HG03103 (cell line): Measurements from ENCODE around the gene KBTBD3.
"Not testable (repeated sequence)": the region's sequence is repeated elsewhere in the genome, so short reads cannot be mapped to it uniquely, and the experiment has no call there.

Source experiments
- ATAC-seq: cut with Tn5 transposase; IDR thresholded peaks from one replicate; pipeline ENCODE4 v1.9.1; 2021; ENCODE audit warnings: low read depth; ENCODE audit not compliant: unreplicated experiment

Gene KBTBD3

DNA sequence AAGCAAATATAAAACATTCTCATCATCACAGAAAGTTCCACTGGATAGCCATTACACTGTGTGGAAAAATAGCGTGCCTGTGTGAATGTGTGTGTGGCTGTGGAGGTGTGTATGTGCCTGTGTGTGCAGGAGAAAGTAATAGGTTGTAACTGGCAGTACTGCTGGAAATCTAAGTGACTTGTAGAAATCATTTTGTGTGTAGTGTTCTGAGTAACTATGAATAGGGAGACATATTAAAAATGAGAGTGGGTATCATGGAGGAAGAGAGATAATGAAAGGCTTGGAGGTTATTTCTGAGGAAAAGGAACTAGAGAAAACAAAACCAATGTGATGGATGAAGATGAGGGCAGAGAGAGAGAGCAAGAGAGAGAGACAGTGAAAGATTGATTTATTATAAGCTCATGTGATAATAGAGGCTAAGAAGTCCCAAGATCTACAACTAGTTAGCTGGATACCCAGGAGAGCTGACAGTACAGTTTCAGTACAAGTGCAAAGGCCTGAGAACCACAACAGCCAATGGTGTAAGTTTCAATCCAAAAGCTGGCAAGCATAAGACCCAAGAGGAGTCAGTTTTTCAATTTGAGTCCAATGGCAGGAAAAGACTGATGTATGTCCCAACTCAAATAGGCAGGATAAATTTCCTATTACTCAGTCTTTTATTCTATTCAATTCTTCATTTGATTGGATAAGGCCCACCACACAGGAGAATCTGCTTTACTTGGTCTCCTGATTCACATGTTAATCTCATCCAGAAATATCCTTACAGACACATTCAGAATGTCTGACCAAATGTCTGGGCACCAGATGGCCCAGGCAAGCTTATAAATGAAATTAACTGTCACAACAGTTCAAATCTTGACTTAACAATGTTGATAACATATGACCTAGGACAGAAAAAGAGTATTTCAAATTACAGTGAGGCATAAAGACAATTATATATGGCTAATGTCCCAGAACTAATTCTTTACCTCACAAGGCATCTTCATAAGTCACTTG, 14.9 kb downstream of the KBTBD3 start:
- no peak for ATAC-seq

DNA sequence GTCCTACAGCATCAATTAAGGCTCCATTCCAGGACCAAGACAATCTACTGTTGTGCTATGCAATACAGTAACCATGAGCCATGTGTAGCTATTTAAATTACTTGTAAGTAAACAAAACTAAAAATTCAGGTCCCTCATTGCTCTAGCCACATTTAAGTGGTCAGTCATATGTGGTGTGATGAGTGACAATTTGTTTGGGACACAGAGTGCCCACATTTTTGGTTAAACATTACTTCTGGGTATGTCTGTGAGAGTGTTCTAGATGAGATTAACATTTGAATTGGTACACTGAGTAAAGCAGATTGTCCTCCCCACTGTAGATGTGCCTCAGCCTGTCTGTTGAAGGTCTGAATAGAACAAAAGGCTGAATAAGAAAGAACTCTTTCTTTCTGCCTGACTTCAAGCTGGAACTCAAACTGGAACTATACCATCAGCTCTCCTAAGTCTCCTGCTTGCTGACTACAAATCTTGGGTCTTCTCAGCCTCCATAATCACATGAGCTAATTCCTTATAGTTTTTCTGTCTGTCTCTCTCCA, 15.8 kb downstream of the KBTBD3 start:
- ATAC-seq: no peak

DNA sequence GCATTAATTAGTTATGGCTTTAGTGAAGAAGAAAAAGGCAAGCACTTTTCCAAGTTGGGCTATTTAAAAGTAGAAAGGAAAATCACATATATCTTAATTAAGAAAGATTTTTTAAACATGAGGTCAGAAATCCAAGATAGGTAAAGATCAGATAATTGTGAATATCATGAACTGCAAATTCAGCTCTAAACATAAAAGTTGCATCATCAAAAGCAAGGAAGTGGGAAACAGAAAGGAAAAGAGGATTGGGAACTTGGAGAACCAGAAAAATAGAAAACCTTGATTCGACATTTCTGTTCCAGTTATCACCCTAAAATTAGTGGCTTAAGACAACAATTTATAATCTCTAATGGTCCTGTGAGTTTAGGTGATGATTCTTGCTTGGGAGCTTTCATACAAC, 17.5 kb downstream of the KBTBD3 start:
- ATAC-seq: no peak

DNA sequence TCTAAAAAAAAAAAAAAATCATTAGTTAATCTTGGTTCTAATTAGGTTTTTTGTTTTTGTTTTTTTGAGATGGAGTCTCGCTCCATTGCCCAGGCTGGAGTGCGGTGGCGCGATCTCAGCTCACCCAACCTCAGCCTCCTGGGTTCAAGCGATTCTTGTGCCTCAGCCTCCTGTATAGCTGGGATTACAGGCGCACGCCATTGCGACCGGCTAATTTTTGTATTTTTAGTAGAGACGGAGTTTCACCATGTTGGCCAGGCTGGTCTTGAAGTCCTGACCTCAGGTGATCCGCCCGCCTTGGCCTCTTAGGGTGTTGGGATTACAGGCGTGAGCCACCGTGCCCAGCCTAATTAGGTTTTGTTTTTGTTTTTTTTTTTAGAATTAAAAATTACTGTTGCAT, 18.8 kb downstream of the KBTBD3 start:
- ATAC-seq: not testable (repeated sequence)

DNA sequence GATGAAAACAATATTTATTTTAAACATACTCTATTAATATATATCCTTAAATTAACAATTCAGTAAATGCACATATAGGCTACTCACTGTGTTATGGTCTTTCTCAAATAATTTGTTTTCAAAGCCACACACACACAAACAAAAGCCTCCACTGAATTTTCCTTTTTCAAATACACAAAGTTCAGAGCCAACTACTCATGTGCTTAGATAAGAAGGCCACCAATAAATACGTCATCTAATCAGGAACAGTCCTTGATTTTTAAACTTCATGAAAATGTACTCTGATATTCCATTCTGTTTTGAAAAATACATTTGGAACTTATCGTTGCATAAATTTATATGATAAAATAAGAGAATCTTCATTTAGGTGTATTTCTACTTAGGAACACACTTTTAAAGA, 26.0 kb downstream of the KBTBD3 start:
- no peak for ATAC-seq

DNA sequence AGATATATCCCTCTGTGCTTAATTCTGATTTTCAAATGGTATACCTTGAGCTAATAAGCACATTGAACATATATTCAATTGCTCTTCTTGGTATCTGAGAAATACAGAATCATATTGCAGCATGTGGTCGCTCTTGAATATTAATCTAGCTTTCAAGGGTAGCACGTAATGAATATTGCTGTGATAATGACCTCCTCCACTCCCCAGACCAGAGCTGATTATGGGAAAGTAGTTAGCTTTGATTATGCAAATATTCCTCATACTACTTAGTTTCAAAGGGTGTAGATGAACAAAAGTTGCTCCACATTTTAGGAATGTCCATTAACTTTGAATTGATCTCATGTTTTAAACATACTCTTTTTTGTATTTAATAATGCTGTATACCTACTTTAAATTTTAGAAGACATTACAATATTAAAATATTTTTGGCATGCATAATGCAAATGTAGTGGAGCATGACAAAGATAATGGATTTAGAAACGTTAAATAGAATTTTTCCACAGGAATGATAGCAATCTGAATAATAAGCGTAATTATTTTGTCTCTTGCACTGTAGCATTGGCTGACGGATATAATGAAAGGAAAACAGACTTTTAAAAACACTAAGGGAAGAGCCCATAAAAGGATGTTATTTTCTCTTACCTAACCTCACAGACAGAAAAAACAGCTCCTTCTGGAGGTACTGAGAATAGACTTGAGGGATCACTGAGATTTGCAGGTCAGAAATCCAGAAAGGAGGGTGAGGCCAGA, 27.2 kb downstream of the KBTBD3 start:
- ATAC-seq: no peak

DNA sequence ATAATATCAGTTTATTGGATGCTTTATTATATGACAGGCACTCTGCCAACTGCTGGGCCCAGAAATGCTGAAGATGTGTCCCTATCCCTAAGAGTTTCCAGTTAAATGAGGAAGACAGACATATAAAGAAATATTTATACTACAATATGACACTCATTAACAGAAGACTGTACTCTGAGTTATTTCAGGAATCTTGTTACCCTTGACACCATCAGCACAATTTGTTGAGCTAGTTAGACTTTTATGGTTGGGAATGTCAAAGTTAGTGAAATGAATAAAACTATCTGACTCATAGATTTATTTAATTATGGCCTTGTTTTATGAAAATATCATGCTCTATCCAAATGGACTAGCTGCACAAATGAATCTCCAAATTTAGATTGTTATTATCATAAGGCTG, 29.5 kb downstream of the KBTBD3 start:
- ATAC-seq: no peak

DNA sequence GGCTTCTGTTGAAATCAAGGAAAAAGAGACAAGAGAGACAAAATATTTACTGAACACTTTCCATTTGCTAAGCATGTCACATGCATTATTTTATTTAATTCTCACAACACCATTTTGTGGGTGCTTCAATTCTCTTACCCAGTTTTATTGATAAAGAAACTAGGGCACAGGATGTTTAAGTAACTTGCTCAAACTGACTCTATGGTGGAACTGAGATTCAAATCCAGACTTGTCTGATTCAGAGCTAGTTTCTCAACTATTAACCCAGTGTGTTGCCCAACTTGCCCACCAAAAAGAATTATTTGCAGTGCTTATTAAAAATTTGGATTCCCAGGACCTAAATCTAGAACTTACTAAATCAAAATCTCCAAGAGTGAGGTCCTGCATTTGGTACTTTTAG, 33.6 kb downstream of the KBTBD3 start:
- no peak for ATAC-seq

DNA sequence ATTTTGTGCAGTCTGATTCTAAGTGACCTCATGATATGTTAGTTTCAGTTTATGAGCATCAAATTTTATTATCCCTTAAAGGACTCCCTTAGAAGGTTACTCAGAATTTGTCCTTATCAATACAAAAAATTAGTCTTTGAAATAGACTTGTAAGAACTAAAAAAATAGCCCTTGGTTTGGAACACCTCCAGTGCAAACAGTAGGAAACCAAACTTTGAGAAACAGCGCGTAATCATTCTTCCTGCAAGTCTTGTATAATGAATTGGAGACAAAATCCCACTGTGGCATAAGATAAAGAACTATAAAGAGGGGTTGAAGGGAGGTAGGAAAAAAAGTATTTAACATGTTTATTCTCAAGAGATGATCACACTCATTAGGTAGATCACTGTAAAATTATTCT, 44.3 kb downstream of the KBTBD3 start:
- ATAC-seq: no peak

DNA sequence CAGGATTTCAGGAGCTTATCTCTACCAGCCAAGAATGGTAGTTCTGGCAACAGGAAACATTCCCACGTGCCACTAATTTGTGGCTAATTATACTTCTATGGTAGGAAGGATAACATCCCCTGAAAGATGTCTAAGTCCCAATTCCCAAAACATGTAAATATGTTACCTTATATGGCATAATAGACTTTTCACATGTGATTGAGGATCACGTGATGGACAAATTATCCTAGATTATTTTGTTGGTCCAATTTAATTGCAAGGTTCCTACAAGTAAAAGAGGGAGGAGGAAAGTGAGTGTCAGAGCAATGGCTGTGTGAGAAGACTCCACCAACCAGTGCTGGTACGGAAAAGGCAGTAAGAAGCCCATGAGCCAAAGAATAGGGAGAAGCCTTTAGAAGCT, 45.2 kb downstream of the KBTBD3 start:
- no peak for ATAC-seq

DNA sequence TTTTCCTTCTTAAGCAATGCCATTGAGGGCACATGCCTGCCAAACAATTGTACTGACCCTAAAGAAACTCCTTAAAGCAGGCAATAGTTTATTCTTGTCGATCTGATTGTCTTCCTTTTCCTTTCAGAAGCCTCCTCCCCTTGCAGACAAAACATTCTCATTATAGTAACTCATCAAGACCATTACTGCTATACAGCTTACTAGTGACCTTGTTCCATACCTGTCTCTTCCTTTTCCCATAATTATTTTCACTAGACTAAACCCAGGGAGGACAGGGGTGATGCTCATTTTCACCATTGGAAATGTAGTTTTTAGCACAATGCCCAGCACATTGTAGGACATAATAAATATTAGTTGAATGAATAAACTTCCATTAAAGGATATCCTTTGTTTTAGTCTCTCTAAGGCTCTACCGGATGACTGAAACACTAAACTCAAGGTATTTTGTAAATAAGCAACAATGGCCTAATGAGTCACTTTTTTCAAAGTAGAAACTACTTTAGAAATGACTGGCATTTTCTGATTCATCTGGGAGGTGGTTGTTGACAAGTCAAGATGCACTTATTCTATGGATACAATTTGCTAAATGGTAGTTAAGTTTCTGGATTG, 45.8 kb downstream of the KBTBD3 start:
- no peak for ATAC-seq

DNA sequence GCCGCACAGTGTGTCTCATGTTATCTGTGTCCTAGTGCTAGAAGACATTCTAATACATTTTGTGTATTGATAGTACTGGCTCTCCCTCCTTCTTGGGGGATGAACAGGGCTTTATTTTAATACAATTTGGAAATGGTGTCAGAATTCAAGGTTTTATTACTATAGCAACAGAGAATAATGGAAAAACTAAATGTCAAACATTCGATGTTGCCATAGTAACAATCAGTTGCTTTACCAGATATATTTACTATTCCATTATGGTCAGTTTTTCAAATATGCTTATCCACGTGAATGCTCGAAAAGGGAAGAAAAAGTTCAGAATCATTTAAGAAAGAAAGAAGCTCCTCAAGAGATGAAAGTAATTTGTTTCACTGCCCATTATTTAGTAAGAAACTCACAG, 46.5 kb downstream of the KBTBD3 start:
- no peak for ATAC-seq

DNA sequence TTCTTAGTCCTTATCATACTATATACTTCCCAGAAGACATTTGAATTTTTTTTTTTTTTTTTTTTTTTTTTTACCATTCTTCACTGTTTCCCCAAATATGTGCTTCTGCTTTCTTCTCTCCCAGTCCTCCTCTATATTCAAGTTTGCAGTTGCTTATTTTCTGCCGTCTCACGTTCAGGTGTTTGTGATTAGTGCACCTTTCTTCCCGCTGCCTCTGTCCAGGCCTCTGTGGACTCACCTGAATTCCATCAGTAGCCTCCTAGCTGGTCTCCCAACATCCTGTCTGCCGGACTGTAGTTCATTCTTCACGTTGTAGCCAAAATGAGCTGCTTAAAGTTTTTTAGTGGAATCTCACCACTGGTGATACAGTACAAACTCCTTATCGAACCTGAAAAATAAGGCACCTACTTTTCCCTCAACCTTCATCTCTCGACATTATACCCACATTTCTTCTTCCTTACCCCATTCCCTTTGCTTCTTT, 54.3 kb downstream of the KBTBD3 start:
- ATAC-seq: no peak

DNA sequence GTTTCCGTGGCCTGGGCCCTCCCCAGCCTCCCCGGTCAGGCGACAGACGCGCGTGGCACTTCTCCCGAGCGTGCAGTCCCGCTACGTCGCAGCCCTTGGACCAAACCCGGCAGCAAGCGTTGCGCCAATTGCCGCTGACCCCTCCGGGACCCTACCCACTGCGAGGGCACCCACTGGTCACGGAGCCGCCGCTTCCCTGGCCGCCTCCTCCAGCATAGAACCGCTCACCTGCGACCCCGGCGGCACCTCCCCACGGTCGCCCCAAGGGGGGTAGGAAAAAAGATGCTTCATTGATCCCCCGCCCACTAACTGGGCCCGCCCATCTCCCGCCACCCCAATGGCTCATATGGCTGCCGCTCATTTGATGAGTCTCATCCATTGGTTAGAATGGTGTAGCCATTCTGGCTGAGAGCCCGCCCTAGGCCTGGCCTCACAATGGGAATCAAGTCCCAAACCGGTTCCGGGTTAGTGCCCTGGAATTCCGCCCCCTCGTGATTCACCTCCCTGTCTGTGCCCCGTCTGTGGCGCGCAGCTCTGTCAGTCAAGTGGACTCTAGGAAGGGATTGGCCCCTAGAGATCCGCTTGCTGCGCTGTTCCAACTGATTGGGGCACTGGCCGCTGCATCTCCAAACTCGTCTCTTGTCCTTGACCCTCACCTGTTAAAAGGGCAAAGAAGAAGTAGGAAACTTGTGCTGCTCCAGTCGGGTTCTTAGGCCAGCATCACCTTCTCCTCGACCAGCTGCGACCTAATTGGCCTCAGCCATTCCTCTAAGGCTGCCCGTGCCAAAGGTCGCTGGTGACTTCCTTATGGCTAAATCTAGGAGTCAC, 55.0 kb downstream of the KBTBD3 start, which contains the start of gene MSANTD4:
Gene MSANTD4, minus strand, starts transcription at position 274 of the 828 bp plus-strand sequence. CDS start 11,323 bp downstream, outside the sequence.
- ATAC-seq: peak; percentile 95

DNA sequence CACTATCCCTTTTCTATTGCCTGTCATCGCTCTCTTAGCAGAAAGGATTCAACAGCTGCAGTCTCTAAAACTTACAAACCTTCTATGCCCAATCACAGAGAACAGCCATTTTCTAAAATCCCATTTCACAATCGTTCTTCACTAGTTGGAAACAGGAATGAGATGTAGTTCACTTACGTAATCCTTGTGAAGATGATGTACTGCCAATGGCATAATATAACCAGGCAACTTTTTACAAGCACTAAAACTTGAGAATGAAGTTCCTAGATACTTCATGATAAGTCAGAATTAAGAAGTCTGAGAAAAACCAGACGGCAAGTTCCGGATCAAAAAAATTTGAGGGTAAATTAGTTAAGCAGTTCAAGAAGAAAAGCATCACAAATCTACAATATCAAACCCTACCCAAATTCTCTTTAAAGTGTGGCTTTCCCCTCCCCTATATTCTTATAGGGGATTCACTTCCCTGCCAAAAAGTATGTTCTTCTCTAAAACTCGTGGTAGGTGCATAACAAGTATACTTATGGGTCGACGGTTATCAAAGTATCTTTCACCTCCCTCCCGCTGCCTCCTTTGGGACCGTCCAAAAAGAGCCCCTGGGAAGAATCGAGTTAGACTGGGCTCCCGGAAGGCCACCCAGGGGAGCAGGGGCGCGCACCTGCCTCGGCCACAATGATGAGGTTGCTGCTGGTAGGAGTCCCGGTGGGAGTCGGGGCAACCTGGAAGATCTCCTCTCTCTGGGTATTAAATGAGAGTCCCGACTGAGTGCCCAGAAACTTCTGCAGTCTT, 55.8 kb downstream of the KBTBD3 start:
- ATAC-seq: peak; percentile 1

DNA sequence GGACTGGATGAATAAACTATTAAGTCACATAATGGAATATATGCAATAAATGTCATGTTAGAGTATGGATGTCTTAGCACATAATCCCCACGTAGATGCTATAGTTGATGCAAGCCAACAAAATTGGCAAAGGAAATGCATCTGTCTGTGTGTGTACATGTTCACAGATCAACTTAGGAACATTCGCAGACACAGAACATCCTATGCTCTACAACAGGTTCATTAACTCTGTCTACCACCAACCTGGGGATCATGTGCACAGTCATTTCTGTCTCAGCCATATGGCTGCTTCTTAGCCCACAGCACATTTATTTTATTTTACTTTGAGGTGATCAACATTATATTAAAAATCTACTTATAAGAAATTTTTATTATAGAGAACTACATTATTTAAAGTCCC, 60.1 kb downstream of the KBTBD3 start:
- no peak for ATAC-seq

DNA sequence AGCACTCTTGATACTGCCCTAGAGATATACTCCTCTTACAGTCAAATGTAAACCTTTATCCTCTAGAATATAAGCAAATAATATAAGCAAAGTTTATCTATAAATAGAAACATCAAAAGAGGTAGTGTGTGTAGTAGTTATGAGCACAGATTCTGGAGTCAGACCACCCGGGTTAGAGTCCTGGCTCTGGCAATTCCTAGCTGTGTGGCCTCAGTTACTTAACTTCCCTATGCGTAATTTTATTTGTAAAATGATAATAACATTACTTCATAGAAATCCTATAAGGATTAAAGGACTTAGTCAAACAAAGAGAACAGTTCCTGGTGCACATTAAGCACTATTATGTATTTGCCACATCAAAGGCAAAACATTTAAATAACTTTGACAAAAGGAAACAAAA, 62.1 kb downstream of the KBTBD3 start:
- ATAC-seq: no peak

DNA sequence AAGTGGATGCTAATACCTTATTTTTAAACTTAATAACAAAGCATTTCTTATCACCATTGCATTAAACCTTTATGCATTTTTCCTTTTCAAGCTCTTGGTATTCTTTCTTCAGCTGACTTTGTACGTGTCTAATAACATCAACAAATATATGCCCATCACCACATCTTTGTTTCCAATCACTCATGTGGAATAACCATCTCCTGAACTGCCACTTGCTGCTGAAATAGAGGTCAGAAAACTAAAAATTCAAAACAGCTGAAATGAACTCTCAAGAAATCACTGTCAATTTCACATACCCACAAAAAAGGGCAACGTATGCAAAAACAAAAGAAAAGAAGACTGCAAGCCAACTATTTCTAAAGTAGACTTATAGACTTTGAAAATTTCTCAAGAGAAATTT, 62.5 kb downstream of the KBTBD3 start:
- ATAC-seq: no peak

DNA sequence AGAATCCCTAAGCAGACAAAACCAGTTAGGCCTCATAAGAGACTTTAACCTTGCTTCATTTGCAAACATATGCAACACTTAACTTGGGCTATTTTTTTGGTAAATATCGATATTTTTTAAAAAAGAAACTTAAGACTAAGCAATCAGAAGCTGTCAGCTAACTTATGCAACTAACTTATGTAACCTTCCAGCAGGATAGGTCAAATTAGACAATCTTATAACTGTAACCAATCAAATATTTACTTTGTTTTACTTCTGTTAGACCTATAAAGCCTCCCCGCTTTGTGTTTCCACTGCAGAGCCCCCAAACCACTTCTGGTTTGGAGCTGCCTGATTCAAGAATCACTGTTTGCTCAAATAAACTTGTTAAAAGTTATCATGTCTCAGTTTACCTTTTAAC, 63.1 kb downstream of the KBTBD3 start:
- no peak for ATAC-seq
